Activated CD4-positive, alpha-beta T cell treated with anti-CD3 and anti-CD28 coated beads, Interleukin-2, amount 50 U/mL, for 4 hours (primary cell): Measurements from ENCODE around the gene TEKT5.

Experiments
- DNase-seq, 2 experiments: peaks; one replicate each; pipeline ENCODE4 v3.0.0-alpha.2; 2020

The TEKT5 gene

GRCh38 chr16:10607157-10607556 is 87.6 kb downstream of the TEKT5 start:
- no peak for DNase-seq

- DNase-seq = no peak
Measured at GRCh38 chr16:10606607-10607006, 88.1 kb downstream of the TEKT5 start.

- DNase-seq = no peak
Measured at GRCh38 chr16:10605636-10606035, 89.1 kb downstream of the TEKT5 start.

GRCh38 chr16:10601444-10602408 is 93.0 kb downstream of the TEKT5 start:
- no peak for DNase-seq

- no peak for DNase-seq
Measured at GRCh38 chr16:10600782-10601443, 93.8 kb downstream of the TEKT5 start.

- DNase-seq = no peak
Measured at GRCh38 chr16:10599626-10600025, 95.1 kb downstream of the TEKT5 start.

- DNase-seq = no peak
Measured at GRCh38 chr16:10598157-10598556, 96.6 kb downstream of the TEKT5 start.

- DNase-seq = no peak
Measured at GRCh38 chr16:10597187-10597601, 97.5 kb downstream of the TEKT5 start.

- no peak for DNase-seq
Measured at GRCh38 chr16:10594312-10594950, 100.3 kb downstream of the TEKT5 start.

- DNase-seq = no peak
Measured at GRCh38 chr16:10592611-10593010, 102.1 kb downstream of the TEKT5 start.

- no peak for DNase-seq
Measured at GRCh38 chr16:10590342-10590741, 104.4 kb downstream of the TEKT5 start.

GRCh38 chr16:10589109-10589508 is 105.6 kb downstream of the TEKT5 start:
- no peak for DNase-seq

- DNase-seq = no peak
Measured at GRCh38 chr16:10587622-10588021, 107.1 kb downstream of the TEKT5 start.

GRCh38 chr16:10584981-10585438 is 109.7 kb downstream of the TEKT5 start:
- no peak for DNase-seq

GRCh38 chr16:10583269-10583668 is 111.5 kb downstream of the TEKT5 start:
- DNase-seq = no peak

- DNase-seq = no peak
Measured at GRCh38 chr16:10581507-10581906, 113.2 kb downstream of the TEKT5 start.

- DNase-seq = no peak
Measured at GRCh38 chr16:10580883-10581247, 113.9 kb downstream of the TEKT5 start.

GRCh38 chr16:10579965-10580882 is 114.5 kb downstream of the TEKT5 start, which contains the start of gene EMP2:
EMP2 (minus strand) TSS chr16:10580598; CDS start chr16:10547617, 32,981 bp downstream.
- no peak for DNase-seq

GRCh38 chr16:10579575-10579964 is 115.2 kb downstream of the TEKT5 start:
- DNase-seq = no peak

GRCh38 chr16:10578474-10579316 is 116.0 kb downstream of the TEKT5 start:
- no peak for DNase-seq
